Measurements from ENCODE around the gene PACSIN2.

PACSIN2 gene

DNA sequence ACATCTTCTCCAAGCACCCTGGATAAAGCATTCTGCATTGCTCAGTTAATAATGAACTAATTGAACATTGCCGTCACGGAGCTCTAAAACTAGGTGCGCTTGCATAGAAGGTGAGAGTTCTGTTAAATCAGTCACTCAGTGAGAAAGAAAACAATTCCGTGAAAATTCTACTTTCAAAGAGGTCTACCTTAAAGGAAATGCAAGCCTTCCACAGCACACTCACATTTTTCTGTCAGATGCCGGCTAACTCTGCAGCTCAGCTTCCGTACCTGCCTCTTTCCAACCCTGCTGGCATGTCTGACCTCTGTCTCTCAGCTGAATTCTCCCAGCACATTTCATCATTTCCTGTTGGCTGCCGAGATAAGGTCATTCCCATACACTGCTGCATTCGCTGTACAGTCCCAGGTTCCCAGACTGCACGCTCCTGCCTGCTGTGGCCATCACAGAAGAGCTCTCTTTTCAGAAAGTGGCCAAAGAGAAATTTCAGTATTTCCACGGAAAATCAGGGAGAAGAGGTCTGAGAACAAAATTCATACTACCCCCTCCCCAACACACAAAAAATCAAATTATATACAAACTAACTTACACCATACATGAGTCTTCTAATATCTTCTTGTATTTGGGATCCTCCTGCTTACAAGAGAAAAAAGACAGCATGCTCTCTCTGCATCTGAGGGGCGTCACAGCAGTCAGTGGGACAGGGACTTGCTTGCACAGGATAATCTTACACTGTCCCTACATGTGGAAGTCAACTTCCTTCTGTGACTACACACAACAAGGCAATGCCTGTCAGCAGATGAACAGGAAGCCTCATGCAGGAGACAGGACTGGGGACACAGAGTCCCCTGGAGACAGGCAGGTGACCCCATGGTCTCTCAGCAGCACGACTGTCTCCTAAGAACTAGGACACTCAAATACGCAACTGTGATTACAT, 55.1 kb downstream of the PACSIN2 start:
- ATAC-seq (ENCODE audit: insufficient read depth, low read depth): 0 out of 3 replicates have a peak, but pooled peaks have one; percentile 22
- H3K9ac ChIP-seq (ENCODE audit: low read depth, low read length): no peak overlapping the region

DNA sequence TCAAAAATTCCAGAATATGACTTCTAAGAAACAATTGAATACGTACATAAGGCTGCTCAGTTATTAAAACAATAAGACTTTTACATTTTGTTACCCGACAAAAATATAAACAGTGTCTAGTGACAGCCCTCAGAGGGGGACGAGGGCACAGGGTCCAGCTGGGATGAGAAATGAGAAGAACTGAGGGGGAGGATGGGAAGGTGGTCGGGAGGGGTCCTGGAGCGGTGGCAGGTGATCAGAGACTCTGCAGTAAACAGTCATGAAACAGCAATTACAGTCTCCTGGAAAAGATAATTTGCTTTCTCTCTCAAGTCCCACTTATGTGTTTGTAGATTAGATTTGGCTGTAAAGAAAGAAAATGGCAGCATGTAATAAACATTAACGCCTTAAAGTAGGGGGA, 56.0 kb downstream of the PACSIN2 start:
- Histone ChIP-seq H3K27ac (ENCODE audit: low read length) (no peak overlapping the region), H3K4me1 (ENCODE audit: insufficient read depth, low read length) (no peaks in the 10 kb centered on the region), H3K4me2 (ENCODE audit: insufficient read depth, low read length) (no peak overlapping the region), H3K4me3 (ENCODE audit: low read depth in 1 of 2, low read length in 2 of 2) (no peak overlapping the region), H3K36me3 (ENCODE audit: insufficient read depth, low read length) (peaks cover 8% of the 10 kb centered on the region; the same call in 1 of the 2 replicates), H3K9ac (ENCODE audit: low read depth, low read length) (no peak overlapping the region), H3K79me2 (ENCODE audit: insufficient read depth, low read length) (peaks cover 85% of the 10 kb centered on the region), H3K27me3 (ENCODE audit: insufficient read depth, low read length, poor library complexity) (no peaks in the 10 kb centered on the region), H3K9me3 (ENCODE audit: insufficient read depth, low read length, severe bottlenecking) (no peaks in the 10 kb centered on the region), H2AFZ (ENCODE audit: low read depth, low read length) (no peak overlapping the region), H4K20me1 (ENCODE audit: insufficient read depth, low read length) (peaks cover 58% of the 10 kb centered on the region)
- DNase-seq (no peak), ATAC-seq (ENCODE audit: insufficient read depth, low read depth) (no peak)
- no peak for TF ChIP-seq EZH2 (IDR thresholded peaks at IDR 0.05; ENCODE audit: borderline replicate concordance, low read depth, low read length, severe bottlenecking)
- TF ChIP-seq, protein P1, sequence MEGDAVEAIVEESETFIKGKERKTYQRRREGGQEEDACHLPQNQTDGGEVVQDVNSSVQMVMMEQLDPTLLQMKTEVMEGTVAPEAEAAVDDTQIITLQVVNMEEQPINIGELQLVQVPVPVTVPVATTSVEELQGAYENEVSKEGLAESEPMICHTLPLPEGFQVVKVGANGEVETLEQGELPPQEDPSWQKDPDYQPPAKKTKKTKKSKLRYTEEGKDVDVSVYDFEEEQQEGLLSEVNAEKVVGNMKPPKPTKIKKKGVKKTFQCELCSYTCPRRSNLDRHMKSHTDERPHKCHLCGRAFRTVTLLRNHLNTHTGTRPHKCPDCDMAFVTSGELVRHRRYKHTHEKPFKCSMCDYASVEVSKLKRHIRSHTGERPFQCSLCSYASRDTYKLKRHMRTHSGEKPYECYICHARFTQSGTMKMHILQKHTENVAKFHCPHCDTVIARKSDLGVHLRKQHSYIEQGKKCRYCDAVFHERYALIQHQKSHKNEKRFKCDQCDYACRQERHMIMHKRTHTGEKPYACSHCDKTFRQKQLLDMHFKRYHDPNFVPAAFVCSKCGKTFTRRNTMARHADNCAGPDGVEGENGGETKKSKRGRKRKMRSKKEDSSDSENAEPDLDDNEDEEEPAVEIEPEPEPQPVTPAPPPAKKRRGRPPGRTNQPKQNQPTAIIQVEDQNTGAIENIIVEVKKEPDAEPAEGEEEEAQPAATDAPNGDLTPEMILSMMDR (IDR thresholded peaks at IDR 0.05; ENCODE audit: borderline replicate concordance, extremely low read depth, low read length, poor library complexity, severe bottlenecking): no peak

More for the DNA sequence above, 55.1 kb downstream of the PACSIN2 start:
- DNase-seq: no peak
- H3K4me1 ChIP-seq (ENCODE audit: insufficient read depth, low read length): peaks cover under 1% of the 10 kb centered on the region; the same call in 1 of the 2 replicates
- H2AFZ ChIP-seq (ENCODE audit: low read depth, low read length): no peak overlapping the region
- peaks cover 56% of the 10 kb centered on the region for H4K20me1 ChIP-seq (ENCODE audit: insufficient read depth, low read length)
- no peak overlapping the region for H3K4me3 ChIP-seq (ENCODE audit: low read depth in 1 of 2, low read length in 2 of 2)
- H3K36me3 ChIP-seq (ENCODE audit: insufficient read depth, low read length): peaks cover 8% of the 10 kb centered on the region; the same call in 1 of the 2 replicates
- TF ChIP-seq, protein P1 (IDR thresholded peaks at IDR 0.05; ENCODE audit: borderline replicate concordance, extremely low read depth, low read length, poor library complexity, severe bottlenecking): no peak
- TF ChIP-seq EZH2 (IDR thresholded peaks at IDR 0.05; ENCODE audit: borderline replicate concordance, low read depth, low read length, severe bottlenecking): no peak
- no peak overlapping the region; the same call in 1 of the 2 replicates for H3K27ac ChIP-seq (ENCODE audit: low read length)
- H3K79me2 ChIP-seq (ENCODE audit: insufficient read depth, low read length): peaks cover 84% of the 10 kb centered on the region
- no peaks in the 10 kb centered on the region for H3K27me3 ChIP-seq (ENCODE audit: insufficient read depth, low read length, poor library complexity)
- H3K4me2 ChIP-seq (ENCODE audit: insufficient read depth, low read length): no peak overlapping the region
- no peaks in the 10 kb centered on the region for H3K9me3 ChIP-seq (ENCODE audit: insufficient read depth, low read length, severe bottlenecking)

- no peak overlapping the region for H3K27ac ChIP-seq (ENCODE audit: low read length)
- peaks cover 60% of the 10 kb centered on the region for H4K20me1 ChIP-seq (ENCODE audit: insufficient read depth, low read length)
Measured at GRCh38 chr22:42957958-42958357, 57.0 kb downstream of the PACSIN2 start.

More at GRCh38 chr22:42957958-42958357, 57.0 kb downstream of the PACSIN2 start:
- H3K36me3 ChIP-seq (ENCODE audit: insufficient read depth, low read length): 0 out of 2 replicates have a peak, but pooled peaks cover 4% of the 10 kb centered on the region
- peaks cover 85% of the 10 kb centered on the region for H3K79me2 ChIP-seq (ENCODE audit: insufficient read depth, low read length)
- no peak overlapping the region for H3K4me3 ChIP-seq (ENCODE audit: low read depth in 1 of 2, low read length in 2 of 2)
- H3K27me3 ChIP-seq (ENCODE audit: insufficient read depth, low read length, poor library complexity): no peaks in the 10 kb centered on the region
- no peaks in the 10 kb centered on the region for H3K9me3 ChIP-seq (ENCODE audit: insufficient read depth, low read length, severe bottlenecking)
- ATAC-seq (ENCODE audit: insufficient read depth, low read depth): no peak
- DNase-seq: no peak
- no peak overlapping the region for H2AFZ ChIP-seq (ENCODE audit: low read depth, low read length)
- no peaks in the 10 kb centered on the region for H3K4me1 ChIP-seq (ENCODE audit: insufficient read depth, low read length)
- H3K9ac ChIP-seq (ENCODE audit: low read depth, low read length): no peak overlapping the region
- no peak for TF ChIP-seq EZH2 (IDR thresholded peaks at IDR 0.05; ENCODE audit: borderline replicate concordance, low read depth, low read length, severe bottlenecking)
- TF ChIP-seq, protein P1 (IDR thresholded peaks at IDR 0.05; ENCODE audit: borderline replicate concordance, extremely low read depth, low read length, poor library complexity, severe bottlenecking): no peak
- no peak overlapping the region for H3K4me2 ChIP-seq (ENCODE audit: insufficient read depth, low read length)
